HEK293 (cell line): ENCODE data around the gene PRPF38A.

Experiments
- HIC1 ChIP-seq: fragments of 450-650 bp; formaldehyde crosslinking; IDR thresholded peaks from 2 replicates; pipeline ENCODE4 v1.5.1; 2016; ENCODE audit warnings: missing biosample characterization, missing genetic modification characterization
- KLF16 ChIP-seq: fragments of 450-650 bp; formaldehyde crosslinking; IDR thresholded peaks from 2 replicates; pipeline ENCODE4 v1.5.1; 2017; ENCODE audit warnings: missing biosample characterization, missing genetic modification characterization
- MEIS1 ChIP-seq: sonication (generic); formaldehyde crosslinking; IDR thresholded peaks from 2 replicates; pipeline ENCODE4 v1.8.1; 2022; ENCODE audit warnings: missing genetic modification reagents, mild to moderate bottlenecking, borderline replicate concordance
- OSR2 ChIP-seq: fragments of 450-650 bp; formaldehyde crosslinking; IDR thresholded peaks from 2 replicates; pipeline ENCODE4 v1.5.1; 2016; ENCODE audit warnings: missing biosample characterization, missing genetic modification characterization
- ZNF175 ChIP-seq: fragments of 450-650 bp; formaldehyde crosslinking; IDR thresholded peaks from 2 replicates; pipeline ENCODE4 v1.5.1; 2016; ENCODE audit warnings: missing biosample characterization, missing genetic modification characterization
- ZNF214 ChIP-seq: fragments of 450-650 bp; formaldehyde crosslinking; IDR thresholded peaks from 2 replicates; pipeline ENCODE4 v1.5.1; 2017; ENCODE audit warnings: missing biosample characterization, mild to moderate bottlenecking, missing genetic modification characterization, borderline replicate concordance
- ZNF26 ChIP-seq: fragments of 450-650 bp; formaldehyde crosslinking; IDR thresholded peaks from 2 replicates; pipeline ENCODE4 v1.5.1; 2016; ENCODE audit warnings: missing biosample characterization, missing genetic modification characterization
- ZNF266 ChIP-seq: fragments of 450-650 bp; formaldehyde crosslinking; IDR thresholded peaks from 2 replicates; pipeline ENCODE4 v1.5.1; 2016; ENCODE audit warnings: missing biosample characterization, missing genetic modification characterization, low read depth
- ZNF335 ChIP-seq: fragments of 450-650 bp; formaldehyde crosslinking; conservative IDR thresholded peaks from 2 replicates; pipeline ENCODE4 v1.5.1; 2016; ENCODE audit warnings: missing biosample characterization, missing genetic modification characterization
- ZNF530 ChIP-seq: fragments of 450-650 bp; formaldehyde crosslinking; IDR thresholded peaks from 2 replicates; pipeline ENCODE4 v1.5.1; 2016; ENCODE audit warnings: low read depth, missing biosample characterization, missing genetic modification characterization
- ZNF558 ChIP-seq: fragments of 450-650 bp; formaldehyde crosslinking; IDR thresholded peaks from 2 replicates; pipeline ENCODE4 v1.5.1; 2016; ENCODE audit warnings: missing biosample characterization, missing genetic modification characterization
- ZNF600 ChIP-seq: fragments of 450-650 bp; formaldehyde crosslinking; IDR thresholded peaks from 2 replicates; pipeline ENCODE4 v1.5.1; 2016; ENCODE audit warnings: missing biosample characterization, missing genetic modification characterization
- ZSCAN5A ChIP-seq: fragments of 450-650 bp; formaldehyde crosslinking; IDR thresholded peaks from 2 replicates; pipeline ENCODE4 v1.5.1; 2016; ENCODE audit warnings: missing biosample characterization, missing genetic modification characterization
- TF ChIP-seq, protein P1 (sequence below): fragments of 450-650 bp; formaldehyde crosslinking; IDR thresholded peaks from 2 replicates; pipeline ENCODE4 v1.5.1; 2016; ENCODE audit warnings: missing biosample characterization, missing genetic modification characterization
- TF ChIP-seq, protein P2 (sequence below): fragments of 450-650 bp; formaldehyde crosslinking; IDR thresholded peaks from 2 replicates; pipeline ENCODE4 v1.5.1; 2016; ENCODE audit warnings: missing biosample characterization, missing genetic modification characterization
- TF ChIP-seq, protein P3 (sequence below): fragments of 450-650 bp; formaldehyde crosslinking; IDR thresholded peaks from 2 replicates; pipeline ENCODE4 v1.5.1; 2016; ENCODE audit warnings: missing biosample characterization, missing genetic modification characterization, borderline replicate concordance
- TF ChIP-seq, protein P4 (sequence below): fragments of 450-650 bp; formaldehyde crosslinking; IDR thresholded peaks from 2 replicates; pipeline ENCODE4 v1.5.0; 2017; ENCODE audit warnings: missing biosample characterization, missing genetic modification characterization, borderline replicate concordance
- TF ChIP-seq, protein P5 (sequence below): fragments of 450-650 bp; formaldehyde crosslinking; IDR thresholded peaks from 2 replicates; pipeline ENCODE4 v1.5.1; 2016; ENCODE audit warnings: missing biosample characterization, missing genetic modification characterization

Gene PRPF38A

GRCh38 chr1:52404116-52404974 is at the start of gene PRPF38A, which contains the start of gene ORC1 (continued):
- TF ChIP-seq, protein P1, sequence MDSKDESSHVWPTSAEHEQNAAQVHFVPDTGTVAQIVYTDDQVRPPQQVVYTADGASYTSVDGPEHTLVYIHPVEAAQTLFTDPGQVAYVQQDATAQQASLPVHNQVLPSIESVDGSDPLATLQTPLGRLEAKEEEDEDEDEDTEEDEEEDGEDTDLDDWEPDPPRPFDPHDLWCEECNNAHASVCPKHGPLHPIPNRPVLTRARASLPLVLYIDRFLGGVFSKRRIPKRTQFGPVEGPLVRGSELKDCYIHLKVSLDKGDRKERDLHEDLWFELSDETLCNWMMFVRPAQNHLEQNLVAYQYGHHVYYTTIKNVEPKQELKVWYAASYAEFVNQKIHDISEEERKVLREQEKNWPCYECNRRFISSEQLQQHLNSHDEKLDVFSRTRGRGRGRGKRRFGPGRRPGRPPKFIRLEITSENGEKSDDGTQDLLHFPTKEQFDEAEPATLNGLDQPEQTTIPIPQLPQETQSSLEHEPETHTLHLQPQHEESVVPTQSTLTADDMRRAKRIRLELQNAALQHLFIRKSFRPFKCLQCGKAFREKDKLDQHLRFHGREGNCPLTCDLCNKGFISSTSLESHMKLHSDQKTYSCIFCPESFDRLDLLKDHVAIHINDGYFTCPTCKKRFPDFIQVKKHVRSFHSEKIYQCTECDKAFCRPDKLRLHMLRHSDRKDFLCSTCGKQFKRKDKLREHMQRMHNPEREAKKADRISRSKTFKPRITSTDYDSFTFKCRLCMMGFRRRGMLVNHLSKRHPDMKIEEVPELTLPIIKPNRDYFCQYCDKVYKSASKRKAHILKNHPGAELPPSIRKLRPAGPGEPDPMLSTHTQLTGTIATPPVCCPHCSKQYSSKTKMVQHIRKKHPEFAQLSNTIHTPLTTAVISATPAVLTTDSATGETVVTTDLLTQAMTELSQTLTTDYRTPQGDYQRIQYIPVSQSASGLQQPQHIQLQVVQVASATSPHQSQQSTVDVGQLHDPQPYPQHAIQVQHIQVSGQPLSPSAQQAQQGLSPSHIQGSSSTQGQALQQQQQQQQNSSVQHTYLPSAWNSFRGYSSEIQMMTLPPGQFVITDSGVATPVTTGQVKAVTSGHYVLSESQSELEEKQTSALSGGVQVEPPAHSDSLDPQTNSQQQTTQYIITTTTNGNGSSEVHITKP (tag by site-specific recombination) = peak; percentile 49
- TF ChIP-seq ZNF558 (tag by site-specific recombination) = no peak
- TF ChIP-seq, protein P2, sequence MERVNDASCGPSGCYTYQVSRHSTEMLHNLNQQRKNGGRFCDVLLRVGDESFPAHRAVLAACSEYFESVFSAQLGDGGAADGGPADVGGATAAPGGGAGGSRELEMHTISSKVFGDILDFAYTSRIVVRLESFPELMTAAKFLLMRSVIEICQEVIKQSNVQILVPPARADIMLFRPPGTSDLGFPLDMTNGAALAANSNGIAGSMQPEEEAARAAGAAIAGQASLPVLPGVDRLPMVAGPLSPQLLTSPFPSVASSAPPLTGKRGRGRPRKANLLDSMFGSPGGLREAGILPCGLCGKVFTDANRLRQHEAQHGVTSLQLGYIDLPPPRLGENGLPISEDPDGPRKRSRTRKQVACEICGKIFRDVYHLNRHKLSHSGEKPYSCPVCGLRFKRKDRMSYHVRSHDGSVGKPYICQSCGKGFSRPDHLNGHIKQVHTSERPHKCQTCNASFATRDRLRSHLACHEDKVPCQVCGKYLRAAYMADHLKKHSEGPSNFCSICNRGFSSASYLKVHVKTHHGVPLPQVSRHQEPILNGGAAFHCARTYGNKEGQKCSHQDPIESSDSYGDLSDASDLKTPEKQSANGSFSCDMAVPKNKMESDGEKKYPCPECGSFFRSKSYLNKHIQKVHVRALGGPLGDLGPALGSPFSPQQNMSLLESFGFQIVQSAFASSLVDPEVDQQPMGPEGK (tag by site-specific recombination) = 0 out of 2 replicates have a peak, but pooled peaks have one; percentile 21
- TF ChIP-seq ZNF266 (tag by site-specific recombination) = no peak
- no peak for TF ChIP-seq ZSCAN5A (tag by site-specific recombination)
- TF ChIP-seq ZNF600 = no peak; the same call in 1 of the 2 replicates
- TF ChIP-seq, protein P3, sequence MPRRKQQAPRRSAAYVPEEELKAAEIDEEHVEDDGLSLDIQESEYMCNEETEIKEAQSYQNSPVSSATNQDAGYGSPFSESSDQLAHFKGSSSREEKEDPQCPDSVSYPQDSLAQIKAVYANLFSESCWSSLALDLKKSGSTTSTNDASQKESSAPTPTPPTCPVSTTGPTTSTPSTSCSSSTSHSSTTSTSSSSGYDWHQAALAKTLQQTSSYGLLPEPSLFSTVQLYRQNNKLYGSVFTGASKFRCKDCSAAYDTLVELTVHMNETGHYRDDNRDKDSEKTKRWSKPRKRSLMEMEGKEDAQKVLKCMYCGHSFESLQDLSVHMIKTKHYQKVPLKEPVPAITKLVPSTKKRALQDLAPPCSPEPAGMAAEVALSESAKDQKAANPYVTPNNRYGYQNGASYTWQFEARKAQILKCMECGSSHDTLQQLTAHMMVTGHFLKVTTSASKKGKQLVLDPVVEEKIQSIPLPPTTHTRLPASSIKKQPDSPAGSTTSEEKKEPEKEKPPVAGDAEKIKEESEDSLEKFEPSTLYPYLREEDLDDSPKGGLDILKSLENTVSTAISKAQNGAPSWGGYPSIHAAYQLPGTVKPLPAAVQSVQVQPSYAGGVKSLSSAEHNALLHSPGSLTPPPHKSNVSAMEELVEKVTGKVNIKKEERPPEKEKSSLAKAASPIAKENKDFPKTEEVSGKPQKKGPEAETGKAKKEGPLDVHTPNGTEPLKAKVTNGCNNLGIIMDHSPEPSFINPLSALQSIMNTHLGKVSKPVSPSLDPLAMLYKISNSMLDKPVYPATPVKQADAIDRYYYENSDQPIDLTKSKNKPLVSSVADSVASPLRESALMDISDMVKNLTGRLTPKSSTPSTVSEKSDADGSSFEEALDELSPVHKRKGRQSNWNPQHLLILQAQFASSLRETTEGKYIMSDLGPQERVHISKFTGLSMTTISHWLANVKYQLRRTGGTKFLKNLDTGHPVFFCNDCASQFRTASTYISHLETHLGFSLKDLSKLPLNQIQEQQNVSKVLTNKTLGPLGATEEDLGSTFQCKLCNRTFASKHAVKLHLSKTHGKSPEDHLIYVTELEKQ (tag by site-specific recombination) = 0 out of 2 replicates have a peak, but pooled peaks have one; percentile 9
- no peak for TF ChIP-seq ZNF214 (tag by site-specific recombination)
- no peak for TF ChIP-seq OSR2 (tag by site-specific recombination)
- peak; percentile 87 for TF ChIP-seq ZNF335
- TF ChIP-seq, protein P4, sequence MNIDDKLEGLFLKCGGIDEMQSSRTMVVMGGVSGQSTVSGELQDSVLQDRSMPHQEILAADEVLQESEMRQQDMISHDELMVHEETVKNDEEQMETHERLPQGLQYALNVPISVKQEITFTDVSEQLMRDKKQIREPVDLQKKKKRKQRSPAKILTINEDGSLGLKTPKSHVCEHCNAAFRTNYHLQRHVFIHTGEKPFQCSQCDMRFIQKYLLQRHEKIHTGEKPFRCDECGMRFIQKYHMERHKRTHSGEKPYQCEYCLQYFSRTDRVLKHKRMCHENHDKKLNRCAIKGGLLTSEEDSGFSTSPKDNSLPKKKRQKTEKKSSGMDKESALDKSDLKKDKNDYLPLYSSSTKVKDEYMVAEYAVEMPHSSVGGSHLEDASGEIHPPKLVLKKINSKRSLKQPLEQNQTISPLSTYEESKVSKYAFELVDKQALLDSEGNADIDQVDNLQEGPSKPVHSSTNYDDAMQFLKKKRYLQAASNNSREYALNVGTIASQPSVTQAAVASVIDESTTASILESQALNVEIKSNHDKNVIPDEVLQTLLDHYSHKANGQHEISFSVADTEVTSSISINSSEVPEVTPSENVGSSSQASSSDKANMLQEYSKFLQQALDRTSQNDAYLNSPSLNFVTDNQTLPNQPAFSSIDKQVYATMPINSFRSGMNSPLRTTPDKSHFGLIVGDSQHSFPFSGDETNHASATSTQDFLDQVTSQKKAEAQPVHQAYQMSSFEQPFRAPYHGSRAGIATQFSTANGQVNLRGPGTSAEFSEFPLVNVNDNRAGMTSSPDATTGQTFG (tag by site-specific recombination) = no peak
- no peak for TF ChIP-seq ZNF26 (tag by site-specific recombination)
- TF ChIP-seq HIC1 (tag by site-specific recombination) = no peak
- peak; percentile 51; the same call in 1 of the 2 replicates for TF ChIP-seq KLF16 (tag by site-specific recombination)
- TF ChIP-seq, protein P5, sequence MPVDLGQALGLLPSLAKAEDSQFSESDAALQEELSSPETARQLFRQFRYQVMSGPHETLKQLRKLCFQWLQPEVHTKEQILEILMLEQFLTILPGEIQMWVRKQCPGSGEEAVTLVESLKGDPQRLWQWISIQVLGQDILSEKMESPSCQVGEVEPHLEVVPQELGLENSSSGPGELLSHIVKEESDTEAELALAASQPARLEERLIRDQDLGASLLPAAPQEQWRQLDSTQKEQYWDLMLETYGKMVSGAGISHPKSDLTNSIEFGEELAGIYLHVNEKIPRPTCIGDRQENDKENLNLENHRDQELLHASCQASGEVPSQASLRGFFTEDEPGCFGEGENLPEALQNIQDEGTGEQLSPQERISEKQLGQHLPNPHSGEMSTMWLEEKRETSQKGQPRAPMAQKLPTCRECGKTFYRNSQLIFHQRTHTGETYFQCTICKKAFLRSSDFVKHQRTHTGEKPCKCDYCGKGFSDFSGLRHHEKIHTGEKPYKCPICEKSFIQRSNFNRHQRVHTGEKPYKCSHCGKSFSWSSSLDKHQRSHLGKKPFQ (tag by site-specific recombination) = no peak
- TF ChIP-seq ZNF530 (tag by site-specific recombination) = no peak
- TF ChIP-seq ZNF175 (tag by site-specific recombination) = no peak
- no peak for TF ChIP-seq MEIS1 (CRISPR knock-in tag)
